ENCODE results near the gene SEMA7A.
"Not testable (repeated sequence)": the region's sequence is repeated elsewhere in the genome, so short reads cannot be mapped to it uniquely, and the experiment has no call there.

The SEMA7A gene

DNA sequence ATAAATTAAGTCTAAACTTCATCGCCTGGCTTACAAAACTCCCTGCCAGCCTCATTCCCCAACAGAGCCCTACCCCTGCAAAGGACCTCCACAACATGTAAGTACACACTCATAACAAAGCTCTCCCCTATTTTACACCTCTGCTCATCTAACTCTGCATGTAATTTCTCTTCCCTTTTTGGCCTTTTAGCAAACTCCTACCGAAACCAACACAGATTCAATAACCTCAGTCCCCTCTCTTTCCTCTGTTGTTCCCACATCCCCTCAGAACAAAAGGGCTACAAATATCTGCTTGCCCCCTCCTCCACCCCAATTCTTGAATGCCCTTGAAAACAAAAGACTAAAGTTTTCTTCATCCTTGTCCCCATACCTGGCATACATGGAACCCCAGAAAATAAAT, 26.5 kb upstream of the SEMA7A start:
- POLR2A ChIA-PET = interaction anchor here (1.2 to 1.4 kb wide), 2 partner anchors 81 to 153 kb away, joined by 4 to 5 read pairs; no protein-coding TSS in a partner anchor
- peak in 1 of 3 donors; percentile 36 for DNase-seq

DNA sequence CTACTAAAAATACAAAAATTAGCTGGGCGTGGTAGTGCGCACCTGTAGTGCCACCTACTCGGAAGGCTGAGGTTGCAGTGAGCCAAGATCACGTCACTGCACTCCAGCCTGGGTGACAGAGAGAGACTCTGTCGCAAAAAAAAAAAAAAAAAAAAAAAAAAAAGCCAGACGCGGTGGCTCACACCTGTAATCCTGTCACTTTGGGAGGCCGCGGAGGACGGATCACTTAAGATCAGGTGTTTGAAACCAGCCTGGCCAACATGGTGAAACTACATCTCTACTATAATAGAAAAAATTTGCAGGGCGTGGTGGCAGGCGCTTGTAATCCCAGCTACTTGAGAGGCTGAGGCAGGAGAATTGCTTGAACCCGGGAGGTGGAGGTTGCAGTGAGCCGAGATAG, 26.0 kb upstream of the SEMA7A start:
- H3K27ac ChIP-seq (ENCODE audit: insufficient read depth in 1 of 2, low read depth in 1 of 2, low read length in 2 of 2, poor library complexity in 1 of 2, severe bottlenecking in 2 of 2); DNase-seq; H3K9me3 ChIP-seq (ENCODE audit: control extremely low read depth in 1 of 5, control insufficient read depth in 4 of 5, insufficient read depth in 2 of 5, low read depth in 1 of 5, low read length in 4 of 5); H3K27me3 ChIP-seq (replicated peaks in 2 of 5; ENCODE audit: control insufficient read depth in 4 of 5, insufficient read depth in 5 of 5, low read length in 4 of 5): not testable (repeated sequence)
- peaks cover 11 to 38% (median 18%) of the 10 kb centered on the region in 4 experiments for H3K4me1 ChIP-seq (ENCODE audit: control extremely low read depth in 1 of 4, control insufficient read depth in 4 of 4, insufficient read depth in 4 of 4, low read length in 3 of 4)
- 100% methylated on average over 10 of the region's 14 CpGs for WGBS (ENCODE audit: insufficient coverage)
- H3K4me3 ChIP-seq (ENCODE audit: control insufficient read depth in 1 of 7, extremely low read depth in 1 of 7, insufficient read depth in 4 of 7, low read depth in 2 of 7, low read length in 6 of 7) = peak overlapping the region in 3 of 7 experiments; percentile 93 to 100 (median 94)
- peaks cover 4 to 18% (median 5%) of the 10 kb centered on the region in 4 experiments for H3K36me3 ChIP-seq (ENCODE audit: control insufficient read depth in 4 of 4, insufficient read depth in 4 of 4, low read length in 3 of 4)
- ChIA-PET POLR2A (interaction anchor here (1.2 kb wide), 1 partner anchor 80 kb away, joined by 4 read pairs; no protein-coding TSS in a partner anchor), CTCF (interaction anchor here (1.1 to 1.9 kb wide), 5 partner anchors 12 to 160 kb away, joined by 3 to 7 read pairs (median 4); no protein-coding TSS in a partner anchor)

More for the DNA sequence above, 26.5 kb upstream of the SEMA7A start:
- WGBS (ENCODE audit: insufficient coverage) = 40% methylated on average over 2 of the region's 2 CpGs
- Histone ChIP-seq H3K27me3 (replicated peaks in 2 of 5; ENCODE audit: control insufficient read depth in 4 of 5, insufficient read depth in 5 of 5, low read length in 4 of 5) (no peaks in the 10 kb centered on the region), H3K27ac (ENCODE audit: insufficient read depth in 1 of 2, low read depth in 1 of 2, low read length in 2 of 2, poor library complexity in 1 of 2, severe bottlenecking in 2 of 2) (peak overlapping the region; percentile 69 to 93), H3K4me3 (ENCODE audit: control insufficient read depth in 1 of 7, extremely low read depth in 1 of 7, insufficient read depth in 4 of 7, low read depth in 2 of 7, low read length in 6 of 7) (peak overlapping the region in 6 of 7 experiments; percentile 93 to 100 (median 96)), H3K36me3 (ENCODE audit: control insufficient read depth in 4 of 4, insufficient read depth in 4 of 4, low read length in 3 of 4) (peaks cover 3 to 16% (median 5%) of the 10 kb centered on the region in 4 experiments), H3K4me1 (ENCODE audit: control extremely low read depth in 1 of 4, control insufficient read depth in 4 of 4, insufficient read depth in 4 of 4, low read length in 3 of 4) (peaks cover 11 to 33% (median 18%) of the 10 kb centered on the region in 4 experiments), H3K9me3 (ENCODE audit: control extremely low read depth in 1 of 5, control insufficient read depth in 4 of 5, insufficient read depth in 2 of 5, low read depth in 1 of 5, low read length in 4 of 5) (peaks cover 0 to 2% (median 0%) of the 10 kb centered on the region in 5 experiments)
- CTCF ChIA-PET = interaction anchor here (0.9 to 1.9 kb wide), 7 partner anchors 12 to 159 kb away, joined by 3 to 7 read pairs (median 4); no protein-coding TSS in a partner anchor

DNA sequence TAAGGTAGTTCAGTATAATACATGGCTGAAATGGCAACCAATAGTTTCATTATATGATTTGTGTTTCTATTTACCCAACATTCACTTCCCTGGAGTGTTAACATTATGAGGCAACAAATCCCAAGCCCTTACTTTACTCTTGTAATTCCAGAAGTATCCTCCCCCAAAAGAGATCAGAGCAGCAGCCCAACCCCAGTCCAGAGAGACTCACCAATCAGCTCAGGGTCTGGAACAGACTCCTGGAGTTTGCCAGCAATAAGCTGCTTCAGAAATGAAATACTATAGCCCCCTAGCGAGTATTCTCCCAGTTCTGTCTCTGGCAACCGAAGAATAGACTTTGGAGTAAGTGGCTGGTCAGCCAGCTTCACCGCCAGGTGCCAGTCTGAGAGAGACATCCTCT, 24.7 kb upstream of the SEMA7A start:
- ChIA-PET POLR2A (no interaction called here), CTCF (interaction anchor here (1.3 to 1.6 kb wide), 2 partner anchors 9 to 74 kb away, joined by 3 to 6 read pairs; no protein-coding TSS in a partner anchor)
- Histone ChIP-seq H3K27me3 (replicated peaks in 2 of 5; ENCODE audit: control insufficient read depth in 4 of 5, insufficient read depth in 5 of 5, low read length in 4 of 5) (no peaks in the 10 kb centered on the region), H3K9me3 (ENCODE audit: control extremely low read depth in 1 of 5, control insufficient read depth in 4 of 5, insufficient read depth in 2 of 5, low read depth in 1 of 5, low read length in 4 of 5) (peaks cover 0 to 2% (median 0%) of the 10 kb centered on the region in 5 experiments), H3K36me3 (ENCODE audit: control insufficient read depth in 4 of 4, insufficient read depth in 4 of 4, low read length in 3 of 4) (peaks cover 4 to 27% (median 6%) of the 10 kb centered on the region in 4 experiments), H3K27ac (ENCODE audit: insufficient read depth in 1 of 2, low read depth in 1 of 2, low read length in 2 of 2, poor library complexity in 1 of 2, severe bottlenecking in 2 of 2) (no peak overlapping the region), H3K4me1 (ENCODE audit: control extremely low read depth in 1 of 4, control insufficient read depth in 4 of 4, insufficient read depth in 4 of 4, low read length in 3 of 4) (peaks cover 14 to 48% (median 20%) of the 10 kb centered on the region in 4 experiments), H3K4me3 (ENCODE audit: control insufficient read depth in 1 of 7, extremely low read depth in 1 of 7, insufficient read depth in 4 of 7, low read depth in 2 of 7, low read length in 6 of 7) (no peak overlapping the region)
- no peak for DNase-seq
- WGBS (ENCODE audit: insufficient coverage) = 100% methylated on average over 3 of the region's 3 CpGs

DNA sequence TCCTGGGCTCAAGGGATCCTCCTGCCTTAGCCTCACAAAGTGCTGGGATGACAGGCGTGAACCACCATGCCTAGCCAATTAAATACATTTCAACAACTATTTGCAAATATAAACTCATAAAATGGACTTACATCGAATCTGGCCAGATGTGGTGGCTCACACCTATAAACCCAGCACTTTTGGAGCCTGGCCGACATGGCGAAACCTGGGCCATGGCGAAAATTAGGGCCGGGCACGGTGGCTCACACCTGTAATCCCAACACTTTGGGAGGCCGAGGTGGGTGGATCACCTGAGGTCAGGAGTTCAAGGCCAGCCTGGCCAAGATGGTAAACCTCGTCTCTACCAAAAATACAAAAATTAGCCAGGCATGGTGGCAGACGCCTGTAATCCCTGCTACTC, 23.3 kb upstream of the SEMA7A start:
- H3K27ac ChIP-seq (ENCODE audit: insufficient read depth in 1 of 2, low read depth in 1 of 2, low read length in 2 of 2, poor library complexity in 1 of 2, severe bottlenecking in 2 of 2); POLR2A ChIA-PET; DNase-seq; H3K27me3 ChIP-seq (replicated peaks in 2 of 5; ENCODE audit: control insufficient read depth in 4 of 5, insufficient read depth in 5 of 5, low read length in 4 of 5); H3K9me3 ChIP-seq (ENCODE audit: control extremely low read depth in 1 of 5, control insufficient read depth in 4 of 5, insufficient read depth in 2 of 5, low read depth in 1 of 5, low read length in 4 of 5); H3K4me3 ChIP-seq (ENCODE audit: control insufficient read depth in 1 of 7, extremely low read depth in 1 of 7, insufficient read depth in 4 of 7, low read depth in 2 of 7, low read length in 6 of 7): not testable (repeated sequence)
- Histone ChIP-seq H3K4me1 (ENCODE audit: control extremely low read depth in 1 of 4, control insufficient read depth in 4 of 4, insufficient read depth in 4 of 4, low read length in 3 of 4) (peaks cover 14 to 46% (median 16%) of the 10 kb centered on the region in 4 experiments), H3K36me3 (ENCODE audit: control insufficient read depth in 4 of 4, insufficient read depth in 4 of 4, low read length in 3 of 4) (peaks cover 7 to 38% (median 11%) of the 10 kb centered on the region in 4 experiments)
- WGBS (ENCODE audit: insufficient coverage) = 100% methylated on average over 7 of the region's 10 CpGs
- CTCF ChIA-PET = interaction anchor here (0.8 to 2.3 kb wide), 4 partner anchors 18 to 84 kb away, joined by 3 to 18 read pairs (median 4); no protein-coding TSS in a partner anchor

DNA sequence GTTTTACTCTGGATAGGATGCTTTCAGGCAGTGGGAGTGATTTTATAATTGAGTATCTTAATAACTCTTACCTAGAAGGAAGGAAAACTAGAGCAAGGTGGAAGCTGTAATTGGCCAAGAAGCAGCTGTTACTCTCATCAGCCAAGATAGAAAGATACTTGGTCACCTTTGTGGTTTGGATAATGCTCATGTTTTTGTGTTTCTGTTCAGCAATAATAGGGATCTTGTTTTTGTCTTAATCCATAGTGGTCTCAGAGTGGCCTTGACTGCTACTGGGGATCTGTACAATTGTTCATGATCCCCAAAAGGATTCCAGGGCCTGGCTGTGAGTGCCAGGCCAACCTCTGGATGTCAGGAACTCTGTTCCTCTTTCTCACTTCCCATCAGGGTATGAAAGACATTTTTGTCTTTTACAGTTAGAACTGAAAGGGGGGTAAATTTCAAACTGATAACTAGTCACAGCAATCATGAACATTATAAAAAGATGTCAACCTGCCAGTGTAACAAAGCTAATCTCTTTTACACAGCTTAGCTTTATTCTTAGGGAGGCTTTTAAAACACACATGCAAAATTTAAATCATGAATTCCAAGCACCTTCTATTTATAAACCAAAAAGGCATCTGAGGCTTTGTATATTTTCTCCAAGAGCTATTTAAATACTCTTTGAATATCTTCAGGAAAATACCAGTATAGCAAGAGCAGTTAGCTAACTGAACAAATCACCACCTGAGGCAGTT, 21.2 kb upstream of the SEMA7A start:
- POLR2A ChIA-PET = no interaction called here
- Histone ChIP-seq H3K27me3 (replicated peaks in 2 of 5; ENCODE audit: control insufficient read depth in 4 of 5, insufficient read depth in 5 of 5, low read length in 4 of 5) (no peaks in the 10 kb centered on the region), H3K4me1 (ENCODE audit: control extremely low read depth in 1 of 4, control insufficient read depth in 4 of 4, insufficient read depth in 4 of 4, low read length in 3 of 4) (peaks cover 0 to 30% (median 6%) of the 10 kb centered on the region in 4 experiments), H3K4me3 (ENCODE audit: control insufficient read depth in 1 of 7, extremely low read depth in 1 of 7, insufficient read depth in 4 of 7, low read depth in 2 of 7, low read length in 6 of 7) (no peak overlapping the region), H3K36me3 (ENCODE audit: control insufficient read depth in 4 of 4, insufficient read depth in 4 of 4, low read length in 3 of 4) (peaks cover 13 to 53% (median 24%) of the 10 kb centered on the region in 4 experiments), H3K27ac (ENCODE audit: insufficient read depth in 1 of 2, low read depth in 1 of 2, low read length in 2 of 2, poor library complexity in 1 of 2, severe bottlenecking in 2 of 2) (peak overlapping the region in 1 of 2 experiments; percentile 8), H3K9me3 (ENCODE audit: control extremely low read depth in 1 of 5, control insufficient read depth in 4 of 5, insufficient read depth in 2 of 5, low read depth in 1 of 5, low read length in 4 of 5) (no peaks in the 10 kb centered on the region)
- DNase-seq = no peak
- CTCF ChIA-PET = interaction anchor here (0.7 to 2.3 kb wide), 11 partner anchors 12 to 314 kb away, joined by 3 to 18 read pairs (median 6); no protein-coding TSS in a partner anchor

DNA sequence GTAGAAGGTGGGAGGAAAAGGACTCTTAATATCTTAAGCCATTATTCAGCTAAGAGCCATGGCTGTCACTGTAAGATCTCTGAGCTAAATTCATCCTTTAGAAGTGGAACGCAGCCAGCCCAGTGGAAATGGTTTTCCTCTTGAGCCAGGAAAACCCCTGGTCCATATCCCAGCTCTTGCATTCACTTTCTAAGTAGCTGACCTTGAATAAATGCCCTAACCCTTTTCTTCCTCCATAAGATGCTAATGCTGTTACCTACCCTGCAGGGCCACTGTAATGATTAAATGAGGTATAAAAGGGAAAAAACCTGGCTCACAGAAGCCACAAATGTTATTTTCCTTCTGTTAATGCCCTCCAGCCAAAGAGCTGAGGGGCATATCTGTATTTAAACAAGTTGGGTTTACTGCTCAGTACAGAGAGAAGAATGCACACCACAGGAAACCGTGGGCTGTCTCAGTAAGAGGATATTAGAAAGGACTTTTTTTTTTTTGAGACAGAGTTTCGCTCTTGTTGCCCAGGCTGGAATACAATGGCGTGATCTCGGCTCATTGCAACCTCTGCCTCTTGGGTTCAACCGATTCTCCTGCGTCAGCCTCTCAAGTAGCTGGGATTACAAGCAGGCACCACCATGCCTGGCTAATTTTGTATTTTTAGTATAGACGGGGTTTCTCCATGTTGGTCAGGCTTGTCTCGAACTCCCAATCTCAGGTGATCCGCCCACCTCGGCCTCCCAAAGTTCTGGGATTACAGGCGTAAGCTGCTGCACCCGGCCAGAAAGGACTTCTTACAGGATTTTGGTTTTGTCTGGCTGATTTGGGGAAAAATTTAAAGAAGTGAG, 20.4 kb upstream of the SEMA7A start:
- Histone ChIP-seq H3K4me1 (ENCODE audit: control extremely low read depth in 1 of 4, control insufficient read depth in 4 of 4, insufficient read depth in 4 of 4, low read length in 3 of 4) (peaks cover 0 to 25% (median 4%) of the 10 kb centered on the region in 4 experiments), H3K27ac (ENCODE audit: insufficient read depth in 1 of 2, low read depth in 1 of 2, low read length in 2 of 2, poor library complexity in 1 of 2, severe bottlenecking in 2 of 2) (no peak overlapping the region), H3K4me3 (ENCODE audit: control insufficient read depth in 1 of 7, extremely low read depth in 1 of 7, insufficient read depth in 4 of 7, low read depth in 2 of 7, low read length in 6 of 7) (no peak overlapping the region), H3K36me3 (ENCODE audit: control insufficient read depth in 4 of 4, insufficient read depth in 4 of 4, low read length in 3 of 4) (peaks cover 17 to 61% (median 31%) of the 10 kb centered on the region in 4 experiments), H3K9me3 (ENCODE audit: control extremely low read depth in 1 of 5, control insufficient read depth in 4 of 5, insufficient read depth in 2 of 5, low read depth in 1 of 5, low read length in 4 of 5) (no peaks in the 10 kb centered on the region), H3K27me3 (replicated peaks in 2 of 5; ENCODE audit: control insufficient read depth in 4 of 5, insufficient read depth in 5 of 5, low read length in 4 of 5) (no peaks in the 10 kb centered on the region)
- POLR2A ChIA-PET = no interaction called here
- CTCF ChIA-PET = interaction anchor here (0.7 to 1.9 kb wide), 8 partner anchors 11 to 82 kb away, joined by 3 to 6 read pairs (median 4); no protein-coding TSS in a partner anchor
- peak in 1 of 3 donors; percentile 17 for DNase-seq
- WGBS (ENCODE audit: insufficient coverage) = 81% methylated on average over 12 of the region's 13 CpGs
